GM12892 (cell line): Measurements from ENCODE around the gene PNPLA8.

Experiments used
- DNase-seq: peaks from one replicate; pipeline ENCODE4 v3.0.0; 2011; ENCODE audit not compliant: insufficient read length
- FAIRE-seq: peaks from 2 replicates; lab custom pipeline; 2011; peaks lifted over from hg19 to GRCh38; lab: Jason Lieb, UNC
- POLR2A ChIP-seq: IDR thresholded peaks from 2 replicates; pipeline ENCODE4 v1.6.1; 2011; ENCODE audit warnings: low read depth, low read length, control low read depth
- POLR2AphosphoS5 ChIP-seq: IDR thresholded peaks from 2 replicates; pipeline ENCODE4 v1.6.1; 2011; ENCODE audit warnings: low read depth, low read length, control low read depth
- TAF1 ChIP-seq: IDR thresholded peaks from 2 replicates; pipeline ENCODE4 v1.6.1; 2011; ENCODE audit warnings: low read depth, mild to moderate bottlenecking, control low read depth, low read length, borderline replicate concordance

PNPLA8 gene

DNA sequence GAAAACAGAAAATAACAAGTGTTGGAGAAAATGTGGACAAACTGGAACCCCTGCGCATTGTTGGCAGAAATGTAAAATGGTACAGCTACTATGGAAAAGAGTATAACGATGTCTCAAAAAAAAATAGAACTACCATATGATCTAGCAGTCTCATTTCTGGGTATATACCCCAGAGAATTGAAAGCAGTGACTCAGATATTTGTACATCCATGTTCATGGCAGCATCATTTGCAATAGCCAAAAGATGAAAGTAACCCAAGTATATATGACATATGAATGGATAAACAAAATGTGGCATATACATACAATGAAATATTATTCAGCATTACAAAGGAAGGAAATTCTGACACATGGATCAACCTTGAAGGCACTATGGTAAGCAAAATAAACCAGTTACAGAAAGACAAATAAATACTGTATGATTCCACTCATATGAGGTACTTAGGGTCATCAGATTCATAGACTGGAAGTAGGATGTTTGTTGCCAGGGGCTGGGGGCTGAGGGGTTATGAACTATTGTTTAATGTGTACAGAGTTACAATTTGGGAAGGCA, 74.6 kb downstream of the PNPLA8 start:
- peak; percentile 24 for FAIRE-seq
- TF ChIP-seq POLR2A (no peak), POLR2AphosphoS5 (no peak), TAF1 (no peak)
- no peak for DNase-seq

DNA sequence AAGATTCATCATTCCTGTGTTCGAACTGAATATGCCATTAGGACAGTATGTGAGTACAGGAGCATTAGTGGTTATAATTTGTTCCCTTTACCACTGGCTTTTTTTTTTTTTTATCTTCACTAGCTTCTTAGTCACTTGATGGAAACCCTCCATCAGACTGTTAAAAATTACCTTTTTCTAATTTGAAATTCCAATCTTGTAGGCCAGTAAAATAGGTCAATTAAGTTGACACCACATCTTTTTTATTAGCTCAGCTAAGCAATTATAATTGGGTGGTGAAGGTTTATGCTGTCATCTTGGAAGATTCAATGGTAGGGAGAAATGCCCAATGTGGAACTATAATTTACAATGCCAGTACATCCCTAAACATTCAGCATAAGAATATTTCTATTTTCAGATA, 75.8 kb downstream of the PNPLA8 start:
- no peak for TF ChIP-seq POLR2A
- TF ChIP-seq TAF1: no peak
- TF ChIP-seq POLR2AphosphoS5: no peak
- DNase-seq: no peak
- FAIRE-seq: no peak

DNA sequence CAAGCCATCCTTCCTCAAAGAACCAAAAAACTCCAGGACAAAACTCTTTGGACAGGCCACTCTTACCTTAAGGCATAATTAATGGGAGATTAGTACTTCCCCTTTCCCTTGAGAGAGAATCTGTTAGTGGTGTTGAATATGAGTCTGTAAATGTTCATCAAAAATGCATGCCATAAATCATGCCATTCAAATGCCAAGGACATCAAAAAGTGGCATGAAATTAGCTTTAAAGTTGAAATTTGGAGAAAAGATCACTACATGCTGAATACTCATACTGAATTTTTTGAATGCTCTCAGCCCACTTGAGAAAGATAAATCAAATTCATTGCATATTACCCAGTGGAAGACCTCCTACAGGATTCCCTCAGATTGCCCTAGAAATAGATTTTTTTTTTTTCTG, 76.4 kb downstream of the PNPLA8 start:
- no peak for TF ChIP-seq POLR2AphosphoS5
- no peak for TF ChIP-seq POLR2A
- TF ChIP-seq TAF1: no peak
- FAIRE-seq: no peak

DNA sequence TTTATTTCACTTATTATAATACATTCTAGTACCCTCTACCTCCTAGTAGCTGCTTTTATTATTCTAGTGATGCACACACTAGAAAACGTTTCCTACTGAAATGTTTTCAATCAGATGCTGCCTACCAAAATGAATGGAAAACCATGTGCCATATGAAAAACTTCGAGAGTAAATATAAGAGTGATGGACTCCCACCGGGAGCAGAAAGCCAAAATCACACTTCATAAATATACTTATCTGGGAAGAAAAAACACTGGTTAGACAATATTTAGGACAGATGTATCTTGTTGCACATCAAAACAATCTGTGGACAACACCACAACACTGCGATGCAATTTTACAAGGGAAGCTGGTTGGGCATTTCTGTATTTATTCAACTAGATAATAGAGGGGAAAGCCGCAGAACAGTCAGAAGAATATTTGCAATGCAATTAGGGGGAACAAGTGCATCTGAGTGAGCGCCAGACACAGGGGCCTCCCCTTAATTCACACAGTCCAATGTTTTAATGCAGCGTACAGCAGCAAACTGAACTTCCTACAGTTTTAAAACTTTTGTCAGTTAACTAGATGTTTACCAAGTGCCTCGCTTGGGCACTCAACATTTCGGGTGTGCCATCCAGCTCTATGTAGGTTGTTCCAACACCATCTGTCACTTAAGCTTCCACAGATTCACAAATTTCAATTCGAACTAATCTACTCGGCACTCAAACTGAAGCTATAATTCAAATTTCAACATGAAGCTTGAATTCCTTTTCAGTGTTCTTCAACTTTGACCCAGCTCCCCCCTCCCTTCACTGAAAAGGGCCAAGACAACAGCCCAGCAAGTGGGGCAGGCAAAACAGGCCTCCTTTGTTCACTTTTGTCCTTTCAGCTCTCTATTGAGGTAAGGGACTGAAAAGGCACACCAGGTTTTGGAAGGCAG, 77.1 kb downstream of the PNPLA8 start:
- DNase-seq: no peak
- peak; percentile 60 for FAIRE-seq
- TF ChIP-seq POLR2A: no peak
- no peak for TF ChIP-seq TAF1
- TF ChIP-seq POLR2AphosphoS5: no peak

More for the DNA sequence above, 76.4 kb downstream of the PNPLA8 start:
- no peak for DNase-seq

DNA sequence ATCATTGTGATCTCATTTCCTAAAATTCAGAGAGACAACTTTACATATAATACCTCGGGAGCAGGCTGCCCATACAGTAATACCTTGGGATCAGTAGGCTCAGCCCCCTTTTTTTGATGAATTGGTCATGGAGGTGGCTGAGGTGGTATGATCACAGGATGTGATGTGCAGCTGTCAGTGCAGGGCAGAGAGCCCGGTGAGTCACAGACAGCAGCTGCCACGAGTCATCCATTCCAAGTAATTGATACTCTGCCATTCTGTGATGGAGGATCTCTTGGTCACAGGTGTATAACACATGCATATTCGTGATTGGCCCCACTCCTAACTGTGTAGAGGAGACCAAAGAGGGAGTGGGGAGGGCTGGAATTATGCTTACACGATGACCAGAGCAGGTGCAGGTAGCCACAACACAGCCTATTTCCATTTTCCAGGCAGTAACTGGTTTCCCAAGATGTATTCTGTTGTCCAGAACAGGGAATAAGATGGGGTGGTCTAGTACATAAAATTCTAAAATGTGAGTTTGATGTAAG, 83.8 kb downstream of the PNPLA8 start:
- TF ChIP-seq POLR2A: no peak
- TF ChIP-seq POLR2AphosphoS5: no peak
- no peak for TF ChIP-seq TAF1
- peak; percentile 61 for FAIRE-seq
- DNase-seq: no peak

DNA sequence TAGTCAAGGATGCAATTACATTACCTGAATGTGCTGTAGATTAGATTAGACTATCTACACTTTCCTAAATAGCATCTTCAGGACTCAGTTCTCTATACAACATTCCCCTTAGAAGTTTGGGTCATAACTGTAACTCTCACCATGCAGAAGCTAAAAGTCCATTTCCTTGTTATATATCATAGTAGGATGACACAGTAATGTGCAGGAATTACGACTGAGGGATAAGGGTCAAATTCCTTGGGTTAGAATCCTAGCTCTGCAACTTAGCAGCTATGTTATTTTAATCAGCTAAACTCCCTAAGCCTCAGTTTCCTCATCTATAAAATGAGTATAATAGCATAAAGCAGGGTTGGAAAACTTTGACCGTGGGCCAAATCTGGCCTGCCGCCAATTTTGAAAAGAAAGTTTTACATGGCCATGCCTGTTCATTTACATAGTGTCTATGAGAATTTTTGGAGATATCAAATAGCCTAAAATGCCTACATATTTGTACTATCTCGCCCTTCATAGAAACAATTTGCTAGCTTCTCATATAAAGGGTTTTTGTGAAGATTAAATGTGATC, 84.5 kb downstream of the PNPLA8 start:
- no peak for DNase-seq
- no peak for FAIRE-seq
- TF ChIP-seq POLR2A: no peak
- TF ChIP-seq POLR2AphosphoS5: no peak
- no peak for TF ChIP-seq TAF1

DNA sequence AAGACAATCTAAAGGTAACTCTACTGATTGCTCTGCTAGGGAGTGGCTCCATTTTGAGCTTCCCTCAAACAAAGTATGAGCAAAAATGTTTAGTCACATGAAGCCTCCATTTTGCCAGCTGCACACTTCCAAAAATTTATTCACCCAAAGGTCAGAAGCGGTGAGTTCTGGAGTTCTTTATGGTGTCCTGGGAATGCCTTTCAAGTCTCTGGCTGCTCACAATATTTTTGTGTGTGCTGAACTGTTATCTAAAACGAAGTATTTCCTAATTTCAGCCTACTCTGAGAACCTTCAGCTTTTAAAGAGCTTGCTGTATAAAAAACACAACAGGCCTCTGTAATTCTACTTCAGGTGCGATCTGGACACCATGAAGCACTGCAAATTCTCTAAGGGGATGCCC, 85.3 kb downstream of the PNPLA8 start:
- TF ChIP-seq TAF1 (no peak), POLR2A (no peak), POLR2AphosphoS5 (no peak)
- DNase-seq (no peak), FAIRE-seq (no peak)

DNA sequence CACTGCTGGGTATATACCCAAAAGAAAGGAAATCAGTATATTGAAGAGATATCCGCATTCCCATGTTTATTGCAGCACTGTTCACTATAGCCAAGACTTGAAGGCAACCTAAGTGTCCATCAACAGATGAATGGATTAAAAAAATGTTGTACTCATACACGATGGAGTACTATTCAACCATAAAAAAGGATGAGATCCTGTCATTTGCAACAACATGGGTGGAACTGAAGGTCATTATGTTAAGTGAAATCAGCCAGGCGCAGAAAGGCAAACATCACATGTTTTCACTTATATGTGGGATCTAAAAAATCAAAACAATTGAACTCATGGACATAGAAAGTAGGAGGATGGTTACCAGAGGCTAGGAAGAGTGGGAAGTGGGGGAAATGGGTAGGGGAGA, 89.0 kb downstream of the PNPLA8 start:
- DNase-seq: no peak
- FAIRE-seq: peak; percentile 27
- no peak for TF ChIP-seq TAF1
- TF ChIP-seq POLR2A: no peak
- no peak for TF ChIP-seq POLR2AphosphoS5

DNA sequence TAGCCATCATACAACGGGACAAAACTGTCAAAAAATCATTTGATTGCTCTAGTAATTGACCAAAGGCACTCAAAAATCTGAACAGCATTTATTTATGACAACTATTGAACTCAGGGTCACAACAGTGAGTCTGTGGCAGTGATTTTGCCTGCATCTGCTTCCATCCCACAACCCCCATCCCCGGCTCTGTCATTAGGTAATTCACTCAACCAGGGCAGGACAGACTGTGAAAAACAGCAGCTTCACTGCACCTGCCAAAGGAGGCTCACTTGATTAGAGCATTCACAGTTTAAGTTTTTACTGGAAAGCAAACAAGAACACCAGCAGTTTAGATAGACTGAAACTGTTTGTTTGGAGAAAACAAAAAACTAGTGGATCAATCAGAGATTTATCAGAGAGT, 91.9 kb downstream of the PNPLA8 start:
- DNase-seq (no peak), FAIRE-seq (no peak)

DNA sequence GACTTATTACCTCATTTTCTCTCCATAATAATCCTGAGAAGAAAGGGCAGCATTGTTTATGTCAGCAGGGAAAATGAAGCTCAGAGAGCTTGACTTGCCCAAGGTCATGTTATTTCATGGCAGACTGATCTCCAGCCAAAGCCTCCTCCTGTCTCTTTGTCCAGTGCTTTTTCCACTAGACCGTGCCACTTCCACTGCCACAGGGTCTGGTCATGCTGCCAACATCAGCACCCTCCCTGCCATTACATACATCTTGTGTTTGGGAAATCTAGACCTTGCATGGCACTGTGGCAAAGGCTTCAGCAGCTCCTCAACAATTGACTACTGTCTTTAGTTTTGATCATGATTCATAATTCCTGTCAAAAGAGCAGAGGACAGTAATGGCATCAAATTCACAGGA, 94.8 kb downstream of the PNPLA8 start:
- FAIRE-seq: no peak
- TF ChIP-seq POLR2A: no peak
- no peak for TF ChIP-seq TAF1
- TF ChIP-seq POLR2AphosphoS5: no peak
- no peak for DNase-seq

More for the DNA sequence above, 91.9 kb downstream of the PNPLA8 start:
- TF ChIP-seq POLR2AphosphoS5 (no peak), POLR2A (no peak), TAF1 (no peak)

DNA sequence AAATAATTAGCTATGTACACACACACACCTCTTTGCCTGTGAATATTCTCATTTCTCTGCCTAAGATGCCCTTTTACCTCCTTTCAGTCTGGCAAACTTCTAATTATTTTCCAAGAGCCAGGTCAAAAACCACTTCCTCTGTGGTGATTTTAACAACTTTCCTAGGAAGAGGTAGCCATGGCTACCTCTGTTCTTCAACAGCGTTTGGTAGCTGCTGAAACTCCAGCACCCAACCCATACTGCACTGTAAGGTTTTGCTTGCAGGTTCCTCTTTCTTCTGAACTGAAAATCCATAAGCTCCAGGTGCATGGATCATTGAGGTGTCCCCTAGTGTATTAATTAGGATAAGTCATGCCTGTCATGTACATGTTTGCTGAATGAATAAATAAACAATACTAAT, 95.3 kb downstream of the PNPLA8 start:
- no peak for FAIRE-seq
- no peak for TF ChIP-seq POLR2A
- no peak for TF ChIP-seq POLR2AphosphoS5
- no peak for TF ChIP-seq TAF1
- no peak for DNase-seq

DNA sequence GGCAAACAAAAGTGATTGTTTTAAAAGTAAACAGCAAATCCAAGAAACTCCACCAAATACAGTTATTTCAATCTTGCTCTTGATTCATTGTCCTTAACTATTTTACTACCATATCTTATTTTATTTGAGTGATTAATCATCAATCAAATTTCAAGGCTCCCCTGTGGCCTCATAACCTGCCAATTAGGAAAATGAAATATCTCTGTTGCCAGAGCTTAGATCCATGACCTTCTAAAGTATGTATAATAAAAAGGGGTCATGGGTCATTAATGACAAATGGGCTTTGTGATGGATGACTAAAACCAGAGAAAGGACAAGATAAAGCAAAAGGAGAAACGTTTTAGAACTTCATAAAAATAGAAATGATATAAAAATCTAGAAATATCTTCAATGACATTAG, 98.2 kb downstream of the PNPLA8 start:
- FAIRE-seq (no peak), DNase-seq (no peak)
- TF ChIP-seq TAF1: no peak

DNA sequence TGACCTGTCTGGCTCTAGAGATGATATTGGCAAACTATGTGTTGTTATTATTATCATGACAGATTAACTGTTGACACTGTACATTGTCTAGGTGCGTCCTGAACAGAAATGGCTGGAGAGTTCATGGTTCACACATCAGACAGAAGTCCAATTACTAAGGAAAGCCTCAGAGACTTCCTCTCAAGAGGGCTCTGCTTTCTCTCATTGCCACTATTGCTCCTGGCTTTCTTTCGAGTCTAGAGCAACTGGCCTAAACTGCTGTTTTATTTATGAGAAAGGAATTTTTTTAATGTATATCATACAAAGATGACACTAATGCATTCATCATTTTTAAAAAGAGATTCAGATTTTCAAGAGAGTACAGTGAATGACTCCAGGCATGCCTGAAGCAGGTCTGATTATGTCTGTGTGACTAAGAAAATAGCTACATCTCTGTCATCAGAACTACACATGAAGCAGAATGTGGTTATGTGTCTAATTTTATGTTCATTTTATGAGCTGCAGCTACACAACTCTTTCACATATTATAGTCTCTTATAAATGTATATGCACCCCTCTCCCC, 100.1 kb downstream of the PNPLA8 start:
- DNase-seq (no peak), FAIRE-seq (peak; percentile 81)
- TF ChIP-seq TAF1 (no peak), POLR2A (no peak), POLR2AphosphoS5 (no peak)
